Hematopoietic multipotent progenitor cell treated with erythropoietin and hydrocortisone succinate and interleukin-3 and kit ligand, for 4 days (in vitro differentiated cells): Measurements from ENCODE around the gene ATP8B2.
"Not testable (repeated sequence)": the region's sequence is repeated elsewhere in the genome, so short reads cannot be mapped to it uniquely, and the experiment has no call there.

ENCODE experiments used
- DNase-seq: peaks from one replicate; pipeline ENCODE4 v3.0.0-alpha.2; 2015

The ATP8B2 gene

GRCh38 chr1:154324241-154324640 is 1.1 kb upstream of the ATP8B2 start:
- DNase-seq, result no peak

- peak; percentile 85 for DNase-seq
Observed at GRCh38 chr1:154325583-154326545, 539 bp downstream of the ATP8B2 start.

- DNase-seq, result peak; percentile 73
Observed at GRCh38 chr1:154326546-154327465, 1.5 kb downstream of the ATP8B2 start.

GRCh38 chr1:154327466-154328317 is 2.4 kb downstream of the ATP8B2 start:
- peak; percentile 77 for DNase-seq

- peak; percentile 90 for DNase-seq
Observed at GRCh38 chr1:154328318-154329151, 3.2 kb downstream of the ATP8B2 start.

GRCh38 chr1:154329152-154329521 is 3.8 kb downstream of the ATP8B2 start:
- DNase-seq, result no peak

- DNase-seq, result no peak
Observed at GRCh38 chr1:154329551-154330131, 4.3 kb downstream of the ATP8B2 start.

- no peak for DNase-seq
Observed at GRCh38 chr1:154330669-154331068, 5.3 kb downstream of the ATP8B2 start.

GRCh38 chr1:154334079-154335024 is 9.0 kb downstream of the ATP8B2 start:
- no peak for DNase-seq

GRCh38 chr1:154335025-154335714 is 9.8 kb downstream of the ATP8B2 start:
- peak; percentile 98 for DNase-seq

GRCh38 chr1:154337253-154337894 is 12.0 kb downstream of the ATP8B2 start:
- DNase-seq, result peak; percentile 57

GRCh38 chr1:154338875-154339274 is 13.6 kb downstream of the ATP8B2 start:
- DNase-seq, result no peak

- DNase-seq, result not testable (repeated sequence)
Observed at GRCh38 chr1:154341366-154341765, 16.0 kb downstream of the ATP8B2 start.

GRCh38 chr1:154342132-154342531 is 16.8 kb downstream of the ATP8B2 start:
- DNase-seq, result no peak

- peak; percentile 74 for DNase-seq
Observed at GRCh38 chr1:154342836-154343472, 17.6 kb downstream of the ATP8B2 start.

- peak; percentile 78 for DNase-seq
Observed at GRCh38 chr1:154344977-154345837, 19.9 kb downstream of the ATP8B2 start.

- no peak for DNase-seq
Observed at GRCh38 chr1:154346276-154346917, 21.1 kb downstream of the ATP8B2 start.
